GM19438 (cell line): ENCODE measurements around the gene RGS17.
"Not testable (repeated sequence)": the region's sequence is repeated elsewhere in the genome, so short reads cannot be mapped to it uniquely, and the experiment has no call there.

ENCODE experiments used
- ATAC-seq: cut with Tn5 transposase; IDR thresholded peaks from one replicate; pipeline ENCODE4 v1.9.1; 2021; ENCODE audit warnings: low read depth; ENCODE audit not compliant: unreplicated experiment

RGS17 gene

GRCh38 chr6:153126218-153126617 lies 4.9 kb downstream of the RGS17 start:
- no peak for ATAC-seq

- no peak for ATAC-seq
Measured at GRCh38 chr6:153125032-153125431, 6.0 kb downstream of the RGS17 start.

GRCh38 chr6:153123801-153124200 lies 7.3 kb downstream of the RGS17 start:
- ATAC-seq: peak; percentile 57

- ATAC-seq: no peak
Measured at GRCh38 chr6:153121311-153121710, 9.8 kb downstream of the RGS17 start.

- peak; percentile 95 for ATAC-seq
Measured at GRCh38 chr6:153117986-153118879, 12.8 kb downstream of the RGS17 start.

- not testable (repeated sequence) for ATAC-seq
Measured at GRCh38 chr6:153111082-153111481, 20.0 kb downstream of the RGS17 start.

GRCh38 chr6:153110612-153111011 lies 20.5 kb downstream of the RGS17 start:
- ATAC-seq: not testable (repeated sequence)

GRCh38 chr6:153108315-153108714 lies 22.8 kb downstream of the RGS17 start:
- no peak for ATAC-seq

- no peak for ATAC-seq
Measured at GRCh38 chr6:153106021-153106420, 25.1 kb downstream of the RGS17 start.

- no peak for ATAC-seq
Measured at GRCh38 chr6:153104220-153104619, 26.9 kb downstream of the RGS17 start.

GRCh38 chr6:153103319-153103655 lies 27.8 kb downstream of the RGS17 start:
- no peak for ATAC-seq

GRCh38 chr6:153102605-153103318 lies 28.3 kb downstream of the RGS17 start:
- ATAC-seq: no peak

- ATAC-seq: no peak
Measured at GRCh38 chr6:153101461-153101860, 29.6 kb downstream of the RGS17 start.

- ATAC-seq: no peak
Measured at GRCh38 chr6:153099636-153100035, 31.4 kb downstream of the RGS17 start.

GRCh38 chr6:153096792-153097191 lies 34.3 kb downstream of the RGS17 start:
- no peak for ATAC-seq

GRCh38 chr6:153096031-153096430 lies 35.1 kb downstream of the RGS17 start:
- ATAC-seq: no peak

GRCh38 chr6:153092082-153093013 lies 38.7 kb downstream of the RGS17 start:
- peak; percentile 74 for ATAC-seq

- no peak for ATAC-seq
Measured at GRCh38 chr6:153090241-153090930, 40.7 kb downstream of the RGS17 start.

GRCh38 chr6:153088796-153089195 lies 42.3 kb downstream of the RGS17 start:
- ATAC-seq: no peak

- no peak for ATAC-seq
Measured at GRCh38 chr6:153087436-153087835, 43.6 kb downstream of the RGS17 start.
